ENCODE measurements around the gene CAMK4. TPM values are rescaled to one million over a fixed set of nuclear protein-coding genes. Genes with fewer than 3 reads are reported as not detected.
"Not testable (repeated sequence)": the region's sequence is repeated elsewhere in the genome, so short reads cannot be mapped to it uniquely, and the experiment has no call there.

Gene CAMK4
- total RNA-seq, 1 donor from 2014 or later = 2.2 TPM

- no peak for DNase-seq (ENCODE audit: low read depth, low spot score)
Measured at GRCh38 chr5:111379391-111379816, 155.2 kb downstream of the CAMK4 start.

GRCh38 chr5:111383288-111383970 lies 159.2 kb downstream of the CAMK4 start:
- DNase-seq (ENCODE audit: low read depth, low spot score) = no peak

GRCh38 chr5:111384220-111384619 lies 160.0 kb downstream of the CAMK4 start:
- no peak for DNase-seq (ENCODE audit: low read depth, low spot score)

DNA sequence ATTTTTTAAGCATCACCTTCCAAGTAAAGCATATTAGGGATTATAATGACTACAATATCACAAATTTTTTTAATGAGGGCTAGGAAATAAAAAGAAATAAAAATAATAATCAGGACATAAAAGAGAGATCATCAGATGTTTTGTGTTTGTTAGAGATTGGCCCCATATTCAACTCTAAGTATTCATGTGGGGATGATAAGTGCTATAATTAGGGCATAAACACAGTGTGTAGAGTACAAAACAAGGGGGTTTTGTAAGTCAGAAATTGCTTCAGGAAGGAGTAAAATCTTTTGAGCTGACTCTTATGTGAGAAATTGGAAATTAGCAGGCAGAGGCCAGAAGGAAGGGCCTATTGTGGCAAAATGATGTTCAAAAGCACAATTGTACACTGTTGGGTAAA lies 160.9 kb downstream of the CAMK4 start:
- no peak for DNase-seq (ENCODE audit: low read depth, low spot score)

GRCh38 chr5:111385970-111386831 lies 162.0 kb downstream of the CAMK4 start:
- DNase-seq (ENCODE audit: low read depth, low spot score) = no peak

DNA sequence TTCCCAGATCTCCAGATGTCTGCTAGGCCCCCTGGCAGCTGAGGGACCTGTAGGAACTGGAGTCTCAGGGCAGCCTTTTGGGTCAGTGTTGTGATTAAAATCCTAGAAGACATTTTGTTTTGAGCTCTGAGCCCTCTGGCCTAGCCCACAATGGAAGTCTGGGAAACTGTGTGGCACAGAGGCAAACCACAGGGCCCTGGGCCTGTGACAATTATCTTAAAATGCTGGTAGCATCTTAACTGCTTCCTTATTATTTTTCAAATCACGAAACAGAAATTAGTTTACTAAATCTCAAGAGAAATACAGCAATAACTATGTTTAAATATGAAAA lies 162.6 kb downstream of the CAMK4 start:
- no peak for DNase-seq (ENCODE audit: low read depth, low spot score)

- no peak for DNase-seq (ENCODE audit: low read depth, low spot score)
Measured at GRCh38 chr5:111387361-111387760, 163.2 kb downstream of the CAMK4 start.

DNA sequence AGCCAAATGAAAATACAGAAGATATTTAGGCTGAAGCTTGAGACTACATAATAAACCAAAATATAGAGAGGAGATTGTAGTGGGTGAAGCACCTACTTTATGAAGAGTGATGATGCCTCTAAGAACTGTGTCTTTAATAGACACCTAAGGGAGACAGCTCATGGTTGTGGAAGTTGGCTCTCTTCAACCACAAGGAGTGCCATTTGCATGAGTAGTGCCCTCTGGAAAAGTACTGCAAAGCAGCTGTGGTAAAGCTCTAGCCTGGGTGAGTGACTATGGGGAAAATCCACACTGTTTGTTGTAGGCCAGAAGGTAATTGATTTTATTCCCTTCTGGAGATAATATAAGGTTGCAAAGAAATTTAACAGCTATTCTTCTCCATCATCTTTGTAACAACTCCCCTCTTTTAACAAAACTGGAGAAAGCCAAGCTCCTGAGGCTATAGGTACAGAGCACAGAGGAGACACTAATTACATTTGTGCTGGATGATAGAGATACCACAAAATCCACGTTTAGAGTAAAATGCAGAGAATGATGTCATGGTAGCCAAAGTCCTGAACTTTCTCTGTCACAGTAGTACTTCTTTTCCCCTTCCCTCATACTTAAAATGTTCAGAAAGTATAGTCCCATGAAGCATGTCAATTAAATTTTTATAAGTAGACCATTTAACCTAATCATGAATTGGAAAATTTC lies 165.4 kb downstream of the CAMK4 start:
- DNase-seq (ENCODE audit: low read depth, low spot score) = no peak

- DNase-seq (ENCODE audit: low read depth, low spot score) = no peak
Measured at GRCh38 chr5:111392181-111392580, 168.0 kb downstream of the CAMK4 start.

DNA sequence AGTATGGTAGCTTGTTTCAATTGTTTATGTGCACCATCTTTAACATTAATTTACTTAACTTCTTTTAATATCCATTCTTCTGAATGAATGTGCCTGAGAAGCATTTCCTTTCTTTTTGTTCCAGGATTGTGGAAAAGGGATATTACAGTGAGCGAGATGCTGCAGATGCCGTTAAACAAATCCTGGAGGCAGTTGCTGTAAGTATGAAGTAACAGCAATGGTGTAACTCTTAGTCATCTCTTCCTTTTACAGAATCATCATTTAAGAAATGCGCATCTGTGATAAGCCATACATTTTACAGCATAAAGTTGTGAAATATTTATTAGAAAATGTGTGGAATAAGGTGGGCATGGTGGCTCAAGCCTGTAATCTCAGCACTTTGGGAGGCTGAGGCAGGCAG lies 170.4 kb downstream of the CAMK4 start:
- DNase-seq (ENCODE audit: low read depth, low spot score) = peak; percentile 1

DNA sequence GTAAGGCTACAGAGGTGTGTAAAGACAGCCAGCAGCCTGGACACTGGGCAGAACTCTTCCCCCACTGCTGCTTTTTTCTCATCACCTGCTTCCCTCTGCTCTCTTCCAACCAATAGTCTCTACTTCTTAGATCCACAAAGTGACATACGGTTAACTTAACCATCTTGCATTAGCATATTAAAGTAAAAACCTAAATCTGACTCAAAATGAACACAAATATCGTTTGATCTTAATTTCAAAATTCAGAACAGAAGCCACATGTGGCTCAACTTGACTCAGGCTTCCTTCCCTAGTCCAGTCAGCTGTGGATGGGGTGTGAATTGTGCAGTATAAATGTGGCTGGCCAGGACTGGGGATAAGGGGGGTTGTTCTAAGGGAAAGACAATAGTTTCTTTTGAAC lies 173.8 kb downstream of the CAMK4 start:
- DNase-seq (ENCODE audit: low read depth, low spot score) = no peak

DNA sequence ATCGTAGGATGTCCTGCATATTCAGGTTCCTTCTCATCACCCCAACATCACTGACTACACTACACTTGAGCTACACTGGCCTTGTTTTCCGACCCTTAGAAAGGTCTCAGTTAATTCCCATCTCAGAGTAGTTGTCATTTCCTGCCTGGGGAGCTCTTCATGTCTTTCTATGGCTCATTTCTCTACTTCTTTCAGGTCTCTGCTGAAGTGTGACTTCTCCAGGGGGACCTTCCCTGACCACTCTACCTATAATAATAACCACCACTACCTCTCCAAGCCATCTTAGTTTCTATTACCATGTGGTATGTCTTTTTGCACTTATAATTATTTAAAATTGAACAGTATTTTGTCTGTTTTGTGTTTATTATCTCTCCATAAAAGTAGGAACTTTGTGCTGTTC lies 174.9 kb downstream of the CAMK4 start:
- DNase-seq (ENCODE audit: low read depth, low spot score) = no peak

GRCh38 chr5:111401906-111402305 lies 177.7 kb downstream of the CAMK4 start:
- DNase-seq (ENCODE audit: low read depth, low spot score) = no peak

GRCh38 chr5:111404270-111404769 lies 180.1 kb downstream of the CAMK4 start:
- no peak for DNase-seq (ENCODE audit: low read depth, low spot score)

DNA sequence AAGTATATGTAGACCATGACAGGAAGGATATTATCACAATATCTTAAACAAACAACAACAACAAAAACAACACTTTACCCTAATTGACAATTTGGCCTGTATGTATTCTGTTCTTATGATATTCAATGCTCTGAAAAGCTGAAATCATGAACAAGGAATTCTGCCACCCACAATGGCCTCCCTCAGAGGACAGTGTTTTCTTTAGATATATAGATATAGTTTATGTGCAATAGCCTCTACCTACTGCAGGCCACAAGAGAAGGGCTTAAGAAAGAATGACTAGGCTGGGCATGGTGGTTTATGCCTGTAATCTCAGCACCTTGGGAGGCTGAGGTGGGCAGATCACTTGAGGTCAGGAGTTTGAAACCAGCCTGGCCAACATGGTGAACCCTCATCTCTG lies 183.4 kb downstream of the CAMK4 start:
- no peak for DNase-seq (ENCODE audit: low read depth, low spot score)

DNA sequence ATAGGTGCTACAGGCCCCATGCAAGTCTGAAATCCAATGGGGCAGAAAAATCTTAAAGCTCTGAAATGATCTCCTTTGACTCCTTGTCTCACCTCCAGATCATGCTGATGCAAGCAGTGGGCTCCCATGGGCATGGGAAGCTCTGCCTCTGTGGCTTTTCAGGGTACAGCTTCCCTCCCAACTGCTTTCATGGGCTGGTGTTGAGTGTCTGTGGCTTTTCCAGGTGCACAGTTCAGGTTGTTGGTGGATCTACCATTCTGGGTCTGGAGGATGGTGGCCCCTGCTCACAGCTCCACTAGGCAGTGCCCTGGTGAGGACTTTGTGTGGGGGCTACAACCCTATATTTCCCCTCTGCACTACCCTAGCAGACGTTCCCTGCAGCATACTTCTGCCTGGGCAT lies 184.6 kb downstream of the CAMK4 start:
- DNase-seq (ENCODE audit: low read depth, low spot score) = no peak

- DNase-seq (ENCODE audit: low read depth, low spot score) = not testable (repeated sequence)
Measured at GRCh38 chr5:111409266-111409665, 185.1 kb downstream of the CAMK4 start.

GRCh38 chr5:111410067-111410466 lies 185.9 kb downstream of the CAMK4 start:
- not testable (repeated sequence) for DNase-seq (ENCODE audit: low read depth, low spot score)

GRCh38 chr5:111411301-111411700 lies 187.1 kb downstream of the CAMK4 start:
- no peak for DNase-seq (ENCODE audit: low read depth, low spot score)

- no peak for DNase-seq (ENCODE audit: low read depth, low spot score)
Measured at GRCh38 chr5:111412593-111412992, 188.4 kb downstream of the CAMK4 start.

- DNase-seq (ENCODE audit: low read depth, low spot score) = no peak
Measured at GRCh38 chr5:111415053-111415452, 190.9 kb downstream of the CAMK4 start.

GRCh38 chr5:111422245-111422644 lies 198.1 kb downstream of the CAMK4 start:
- no peak for DNase-seq (ENCODE audit: low read depth, low spot score)
